Sigmoid colon (tissue), 7 donors: ENCODE data around the gene GSC2. TPM values are rescaled to one million over a fixed set of nuclear protein-coding genes. Genes with fewer than 3 reads are reported as not detected.

Experiments
- DNase-seq: peaks from one replicate; pipeline ENCODE4 v3.0.0-alpha.2; 2019
- H3K27ac ChIP-seq, 4 donors: fragments of 200-600 bp; sonication (generic); one replicate each; pipeline ENCODE4 v1.5.1; 2016 to 2019; ENCODE audit warnings: mild to moderate bottlenecking in 1 of 4
- H3K27me3 ChIP-seq, 3 donors: fragments of 200-600 bp; sonication (generic); one replicate each; pipeline ENCODE4 v1.5.1; 2019; ENCODE audit warnings: mild to moderate bottlenecking in 1 of 3
- H3K36me3 ChIP-seq, 4 donors: fragments of 200-600 bp; sonication (generic); one replicate each; pipeline ENCODE4 v1.5.1; 2016 to 2019
- H3K4me1 ChIP-seq, 4 donors: fragments of 200-600 bp; sonication (generic); one replicate each; pipeline ENCODE4 v1.5.1; 2017 to 2019
- H3K4me3 ChIP-seq, 4 donors: fragments of 200-600 bp; sonication (generic); one replicate each; pipeline ENCODE4 v1.5.1; 2017 to 2019; ENCODE audit warnings: mild to moderate bottlenecking in 2 of 4, moderate library complexity in 1 of 4
- H3K9me3 ChIP-seq, 4 donors: fragments of 200-600 bp in 3 of 4; sonication (generic) in 3 of 4; one replicate each; pipeline versions ENCODE4 v1.5.1 to v1.6.1; 2013 to 2019
- EP300 ChIP-seq, 4 donors: sonication (generic); formaldehyde crosslinking; IDR thresholded peaks; one replicate each; pipeline ENCODE4 v1.6.1; 2017; ENCODE audit warnings: antibody characterized with exemption in 4 of 4
- POLR2A ChIP-seq, 2 donors: fragments of 450-650 bp; IDR thresholded peaks; one replicate each; pipeline ENCODE4 v1.6.1; 2016; ENCODE audit warnings: antibody characterized with exemption in 2 of 2, mild to moderate bottlenecking in 2 of 2, moderate library complexity in 2 of 2
- POLR2AphosphoS5 ChIP-seq, 4 donors: sonication (generic); formaldehyde crosslinking; IDR thresholded peaks; one replicate each; pipeline ENCODE4 v1.6.1; 2017; ENCODE audit warnings: antibody characterized with exemption in 4 of 4
- WGBS, 2 donors: extraction: QIAGEN DNeasy Blood & Tissue Kit; methylation state at CpG; one replicate each; pipeline ENCODE4 v1.1.7; 2013; 5-methylcytosine and 5-hydroxymethylcytosine counted together
- intact Hi-C: fragments of 100-400 bp; cut with DNase I; formaldehyde crosslinking; loops from one replicate; pipeline ENCODE4 v1.15.1; 2023
- polyA plus RNA-seq, 3 donors: library from polyadenylated mRNA; stranded (reverse); fragments of 200-250 nt; gene quantifications; one replicate each; pipeline ENCODE4 v1.2.3, GENCODE V29; 2013
- total RNA-seq, 4 donors: library from RNA; depleted of rRNA; stranded (reverse); fragments of >200 nt; gene quantifications; one replicate each; pipeline ENCODE4 v1.1.0, GENCODE V29; 2016
- TF ChIP-seq, protein P1 (sequence below), 4 experiments: fragments of 450-650 bp in 3 of 4; fragments of 200-600 bp in 1 of 4; IDR thresholded peaks; one replicate each; pipeline ENCODE4 v1.5.1; 2016 to 2019; ENCODE audit warnings: antibody characterized with exemption in 4 of 4, mild to moderate bottlenecking in 3 of 4, moderate library complexity in 2 of 4
- donor health status: healthy with polysubstance abuse.
- donor health status: Bipolar disorder and iron deficiency.
- donor health status: healthy.

GSC2 gene
- total and polyA plus RNA-seq, 7 donors, result not detected

DNA sequence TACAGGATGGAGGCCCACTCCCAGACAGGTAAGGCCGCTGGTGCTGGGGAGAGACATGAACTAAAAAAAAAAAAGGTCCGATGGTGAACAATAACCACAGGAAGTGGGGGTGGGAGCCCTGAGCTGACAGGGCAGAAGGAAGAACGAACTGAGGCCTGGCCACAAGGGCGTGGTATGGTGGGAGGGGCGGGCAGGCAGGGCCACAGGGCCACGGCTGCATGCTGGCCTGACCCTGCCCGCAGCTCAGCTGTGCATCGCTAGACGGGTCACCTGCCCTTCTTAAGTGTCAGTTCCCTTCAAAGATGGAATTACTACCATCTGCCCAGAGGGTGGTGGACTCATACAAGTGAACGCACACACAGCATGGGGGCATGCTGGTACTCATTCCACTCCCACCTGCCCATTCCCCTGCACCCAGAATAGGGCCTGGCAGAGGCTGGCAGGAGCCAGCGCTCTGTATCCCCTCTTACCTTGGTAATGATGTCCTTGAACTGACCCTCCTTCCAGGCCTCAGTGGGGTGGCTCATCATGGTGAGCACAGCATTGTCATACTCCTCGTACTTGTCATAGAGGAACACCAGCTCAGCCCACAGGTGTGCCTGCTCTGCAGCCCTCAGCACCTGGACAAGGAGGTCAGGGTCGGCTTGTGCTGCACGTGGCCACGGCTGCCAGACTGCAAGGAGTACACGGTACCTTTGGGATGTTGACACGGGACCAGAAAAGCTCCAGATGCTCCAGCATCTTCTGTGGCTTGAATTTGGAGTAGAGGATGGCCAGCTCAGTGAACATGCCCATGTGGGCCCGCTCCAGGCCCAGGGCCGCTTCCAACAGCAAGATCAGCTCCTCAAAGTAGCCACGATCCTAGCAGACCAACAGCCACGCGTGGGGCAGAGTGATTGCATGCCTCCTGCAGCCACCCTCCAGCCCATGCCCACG, 46.0 kb upstream of the GSC2 start:
- H3K4me1 ChIP-seq, result no peaks in the 10 kb centered on the region
- DNase-seq, result peak; percentile 55
- peaks cover 0 to 3% (median 0%) of the 10 kb centered on the region in 4 donors for H3K36me3 ChIP-seq
- H3K4me3 ChIP-seq, result no peak overlapping the region
- no peaks in the 10 kb centered on the region for H3K27me3 ChIP-seq
- intact Hi-C loops, result no loop called here
- no peak overlapping the region for H3K27ac ChIP-seq
- WGBS, 2 donors, result 83 to 85% methylated on average over 23 of the region's 23 CpGs
- TF ChIP-seq EP300 (IDR thresholded peaks at IDR 0.05) (no peak), POLR2A (IDR thresholded peaks at IDR 0.05) (no peak)
- TF ChIP-seq, protein P1, sequence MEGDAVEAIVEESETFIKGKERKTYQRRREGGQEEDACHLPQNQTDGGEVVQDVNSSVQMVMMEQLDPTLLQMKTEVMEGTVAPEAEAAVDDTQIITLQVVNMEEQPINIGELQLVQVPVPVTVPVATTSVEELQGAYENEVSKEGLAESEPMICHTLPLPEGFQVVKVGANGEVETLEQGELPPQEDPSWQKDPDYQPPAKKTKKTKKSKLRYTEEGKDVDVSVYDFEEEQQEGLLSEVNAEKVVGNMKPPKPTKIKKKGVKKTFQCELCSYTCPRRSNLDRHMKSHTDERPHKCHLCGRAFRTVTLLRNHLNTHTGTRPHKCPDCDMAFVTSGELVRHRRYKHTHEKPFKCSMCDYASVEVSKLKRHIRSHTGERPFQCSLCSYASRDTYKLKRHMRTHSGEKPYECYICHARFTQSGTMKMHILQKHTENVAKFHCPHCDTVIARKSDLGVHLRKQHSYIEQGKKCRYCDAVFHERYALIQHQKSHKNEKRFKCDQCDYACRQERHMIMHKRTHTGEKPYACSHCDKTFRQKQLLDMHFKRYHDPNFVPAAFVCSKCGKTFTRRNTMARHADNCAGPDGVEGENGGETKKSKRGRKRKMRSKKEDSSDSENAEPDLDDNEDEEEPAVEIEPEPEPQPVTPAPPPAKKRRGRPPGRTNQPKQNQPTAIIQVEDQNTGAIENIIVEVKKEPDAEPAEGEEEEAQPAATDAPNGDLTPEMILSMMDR (IDR thresholded peaks at IDR 0.05), result no peak
- no peaks in the 10 kb centered on the region for H3K9me3 ChIP-seq

DNA sequence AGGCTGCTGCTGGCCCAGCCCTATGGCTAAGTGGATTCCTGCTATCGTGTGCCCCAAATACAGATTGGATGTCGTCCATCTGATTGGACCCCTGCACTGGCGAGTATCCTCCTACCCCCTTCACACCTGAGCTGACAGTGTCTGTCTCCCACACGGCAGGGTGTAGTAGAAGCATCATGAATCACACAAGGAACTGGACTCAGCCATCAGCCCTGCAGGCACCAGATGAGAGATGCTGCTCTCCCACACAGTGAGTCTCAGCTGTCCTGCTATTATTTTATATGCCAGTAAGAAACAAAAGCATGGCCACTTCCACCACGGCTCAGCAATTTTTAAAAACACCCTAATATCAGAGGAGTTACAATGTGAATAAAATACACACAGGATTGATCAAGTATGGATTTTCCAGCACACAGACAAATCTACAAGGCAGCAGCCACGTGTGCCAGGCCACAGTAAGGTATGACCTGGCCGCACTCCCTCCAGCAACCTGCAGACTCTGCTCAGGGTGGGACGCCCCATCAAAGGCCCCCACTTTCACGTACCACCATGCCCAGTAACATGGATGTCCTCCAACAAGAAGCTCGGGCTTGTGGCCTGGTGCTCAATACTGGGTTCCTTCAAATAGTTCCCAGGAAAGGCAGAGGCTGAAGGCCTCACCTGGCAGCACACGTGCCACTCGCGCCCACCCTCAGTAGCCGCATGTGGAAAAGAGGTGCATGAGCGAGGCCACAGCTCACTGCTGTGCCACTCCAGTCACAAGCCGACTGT, 44.9 kb upstream of the GSC2 start:
- H3K4me1 ChIP-seq, result no peaks in the 10 kb centered on the region
- peaks cover 0 to 3% (median 0%) of the 10 kb centered on the region in 4 donors for H3K36me3 ChIP-seq
- TF ChIP-seq POLR2AphosphoS5 (IDR thresholded peaks at IDR 0.05), result no peak
- TF ChIP-seq EP300 (IDR thresholded peaks at IDR 0.05), result no peak
- TF ChIP-seq POLR2A (IDR thresholded peaks at IDR 0.05), result no peak
- TF ChIP-seq, protein P1 (IDR thresholded peaks at IDR 0.05), result no peak
- H3K27ac ChIP-seq, result no peak overlapping the region
- DNase-seq, result peak; percentile 26
- H3K9me3 ChIP-seq, result no peaks in the 10 kb centered on the region
- intact Hi-C loops, result no loop called here
- no peak overlapping the region for H3K4me3 ChIP-seq
- WGBS, 2 donors, result 95 to 96% methylated on average over 16 of the region's 16 CpGs
- H3K27me3 ChIP-seq, result no peaks in the 10 kb centered on the region

DNA sequence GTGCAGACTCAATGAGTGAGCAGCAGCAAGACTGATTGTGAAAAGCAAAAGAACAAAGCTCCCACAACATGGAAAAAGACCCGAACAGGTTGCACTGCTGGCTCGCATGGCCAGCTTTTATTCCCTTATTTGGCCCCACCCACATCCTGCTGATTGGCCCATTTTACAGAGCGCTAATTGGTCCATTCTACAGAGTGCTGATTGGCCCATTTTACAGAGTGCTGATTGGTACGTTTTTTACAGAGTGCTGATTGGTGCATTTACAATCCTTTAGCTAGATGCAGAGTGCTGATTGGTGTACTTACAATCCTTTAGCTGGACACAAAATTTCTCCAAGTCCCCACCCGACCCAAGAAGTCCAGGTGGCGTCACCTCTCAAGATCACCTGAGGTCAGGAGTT, 43.8 kb upstream of the GSC2 start:
- 96% methylated on average over 6 of the region's 6 CpGs for WGBS, 2 donors
- TF ChIP-seq POLR2AphosphoS5 (IDR thresholded peaks at IDR 0.05) (no peak), EP300 (IDR thresholded peaks at IDR 0.05) (no peak), POLR2A (IDR thresholded peaks at IDR 0.05) (no peak)
- TF ChIP-seq, protein P1 (IDR thresholded peaks at IDR 0.05), result no peak
- no peaks in the 10 kb centered on the region for H3K9me3 ChIP-seq
- peaks cover 0 to 3% (median 0%) of the 10 kb centered on the region in 4 donors for H3K36me3 ChIP-seq
- H3K27me3 ChIP-seq, result no peaks in the 10 kb centered on the region
- DNase-seq, result no peak
- intact Hi-C loops, result no loop called here
- no peak overlapping the region for H3K27ac ChIP-seq
- H3K4me3 ChIP-seq, result no peak overlapping the region
- H3K4me1 ChIP-seq, result no peaks in the 10 kb centered on the region

DNA sequence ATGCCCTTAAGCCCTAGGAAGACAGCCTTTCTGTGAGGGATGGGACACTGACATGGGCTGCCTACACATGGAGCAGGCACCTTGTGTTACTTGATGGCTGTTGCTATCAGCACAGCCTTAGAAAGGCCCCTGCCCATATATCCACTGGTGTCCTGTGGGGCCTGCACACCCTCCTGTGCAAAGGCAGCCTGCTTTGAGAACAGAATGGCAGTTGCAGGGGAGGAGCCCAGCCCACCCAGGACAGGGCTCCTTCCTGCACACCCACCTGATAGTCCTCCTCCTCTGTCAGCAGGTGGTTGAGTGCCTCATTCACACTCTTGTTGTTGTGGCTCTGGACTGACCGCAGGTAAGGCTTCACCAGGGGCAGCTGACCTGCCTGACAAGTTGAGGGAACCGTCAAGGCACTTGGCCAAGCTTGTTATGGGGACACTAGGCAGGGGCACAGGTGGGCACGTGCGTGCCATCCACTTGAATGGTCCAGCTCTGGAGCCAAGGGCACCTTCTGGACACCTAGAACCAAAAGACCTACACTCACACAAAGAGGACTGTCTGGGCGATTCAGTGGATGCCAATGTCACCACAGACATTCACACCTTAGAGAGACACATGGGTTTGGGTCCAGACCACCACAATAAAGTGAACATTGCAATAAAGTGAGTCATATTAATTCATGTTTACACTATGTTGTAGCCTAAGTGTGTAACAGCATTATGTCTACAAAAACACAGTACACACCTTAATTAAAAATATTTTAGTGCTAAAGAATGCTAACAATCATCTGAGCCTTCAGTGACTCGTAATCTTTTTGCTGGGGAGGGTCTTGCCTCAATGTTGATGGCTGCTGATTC, 37.8 kb upstream of the GSC2 start:
- 88 to 91% methylated on average over 6 of the region's 6 CpGs for WGBS, 2 donors
- DNase-seq, result no peak
- H3K27ac ChIP-seq, result no peak overlapping the region
- TF ChIP-seq EP300 (IDR thresholded peaks at IDR 0.05) (no peak), POLR2AphosphoS5 (IDR thresholded peaks at IDR 0.05) (no peak), POLR2A (IDR thresholded peaks at IDR 0.05) (no peak)
- TF ChIP-seq, protein P1 (IDR thresholded peaks at IDR 0.05), result no peak
- no peaks in the 10 kb centered on the region for H3K9me3 ChIP-seq
- no peak overlapping the region for H3K4me3 ChIP-seq
- intact Hi-C loops, result no loop called here
- no peaks in the 10 kb centered on the region for H3K4me1 ChIP-seq
- peaks cover 0 to 3% (median 0%) of the 10 kb centered on the region in 4 donors for H3K36me3 ChIP-seq
- no peaks in the 10 kb centered on the region for H3K27me3 ChIP-seq
